ENCODE data around the gene PGAP1. TPM values are rescaled to one million over a fixed set of nuclear protein-coding genes. Genes with fewer than 3 reads are reported as not detected.

Gene PGAP1
- total and polyA plus RNA-seq, 2 of the 8 experiments (the other 6 are each of a cell fraction or from before 2014, with no cell fraction given), result 8.3 to 24.1 TPM

DNA sequence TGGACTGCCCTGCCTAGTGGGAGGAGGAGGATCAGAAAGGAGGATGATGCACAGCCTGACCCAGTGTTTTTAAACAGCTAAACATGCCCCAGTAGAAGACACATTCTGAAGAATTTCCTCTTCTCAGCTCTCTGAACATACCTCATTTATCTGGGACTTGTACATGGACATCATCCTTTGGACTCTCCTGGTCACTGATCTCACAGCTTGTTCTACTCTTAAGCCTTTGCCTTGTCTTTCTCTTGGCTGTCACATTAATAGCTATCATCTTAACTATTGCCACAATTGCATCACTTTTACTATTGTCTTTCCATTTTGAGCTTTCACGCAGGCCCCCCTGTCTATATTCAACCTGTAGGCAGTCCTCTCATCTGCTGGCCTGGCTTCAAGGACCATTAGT, 42.0 kb upstream of the PGAP1 start (continued):
- no peak for TF ChIP-seq TAF7 (optimal IDR thresholded peaks at IDR 0.05; ENCODE audit: borderline replicate concordance, low read depth, low read length)
- TF ChIP-seq PHF8 (conservative IDR thresholded peaks at IDR 0.05; ENCODE audit: low read depth, low read length), result no peak
- no peak for TF ChIP-seq EP300 (IDR thresholded peaks at IDR 0.05; ENCODE audit: borderline replicate concordance in 1 of 2, low read depth in 2 of 2, low read length in 2 of 2)
- no peak for TF ChIP-seq SAP30 (IDR thresholded peaks at IDR 0.05; ENCODE audit: insufficient read depth, insufficient replicate concordance, low read length)
- TF ChIP-seq KDM4A (IDR thresholded peaks at IDR 0.05; ENCODE audit: low read depth, low read length, severe bottlenecking), result no peak
- TF ChIP-seq EGR1 (IDR thresholded peaks at IDR 0.05; ENCODE audit: borderline replicate concordance, low read depth, low read length), result no peak
- no peak for TF ChIP-seq SUZ12 (IDR thresholded peaks at IDR 0.05; ENCODE audit: low read length)
- TF ChIP-seq ASH2L (IDR thresholded peaks at IDR 0.05; ENCODE audit: low read length), result no peak
- TF ChIP-seq USF2 (IDR thresholded peaks at IDR 0.05; ENCODE audit: low read length), result no peak

All from H1 (cell line).